Activated B cell treated with CpG ODN at 0.5 μM for 24 hours (primary cell): Measurements from ENCODE around the gene KCNJ9. TPM values are rescaled to one million over a fixed set of nuclear protein-coding genes. Genes with fewer than 3 reads are reported as not detected.

Source experiments
- total RNA-seq: library from RNA; stranded (reverse); gene quantifications from 2 replicates; pipeline ENCODE4 v1.2.3, GENCODE V29; 2022

The KCNJ9 gene
- total RNA-seq, 1 donor from 2014 or later, result not detected

Other genes starting within 250 kb of the KCNJ9 start
- not detected in 2 replicates for gene VSIG8, start 218.9 kb upstream of the KCNJ9 start, total RNA-seq
- 1.2 and 1.8 TPM in 2 replicates for gene CFAP45, start 181.4 kb upstream of the KCNJ9 start, total RNA-seq
- 327 and 364 TPM in 2 replicates for gene TAGLN2, start 156.0 kb upstream of the KCNJ9 start, total RNA-seq
- gene IGSF9, start 135.9 kb upstream of the KCNJ9 start, total RNA-seq, result not detected in 2 replicates
- not detected in 2 replicates for gene SLAMF9, start 127.3 kb upstream of the KCNJ9 start, total RNA-seq
- gene PIGM, start 49.5 kb upstream of the KCNJ9 start, total RNA-seq, result 4.5 and 5.3 TPM in 2 replicates
- gene KCNJ10, start 11.4 kb upstream of the KCNJ9 start, total RNA-seq, result not detected in 2 replicates
- gene IGSF8, start 17.1 kb downstream of the KCNJ9 start, total RNA-seq, result 25.4 and 27.9 TPM in 2 replicates
- gene ATP1A2, start 34.2 kb downstream of the KCNJ9 start, total RNA-seq, result not detected in 2 replicates
- not detected in 2 replicates for gene ATP1A4, start 70.1 kb downstream of the KCNJ9 start, total RNA-seq
- gene CASQ1, start 109.0 kb downstream of the KCNJ9 start, total RNA-seq, result not detected in 2 replicates
- gene PEA15, start 123.8 kb downstream of the KCNJ9 start, total RNA-seq, result 107 and 111 TPM in 2 replicates
- gene DCAF8, start 181.0 kb downstream of the KCNJ9 start, total RNA-seq, result 155 and 172 TPM in 2 replicates
- gene PEX19, start 203.6 kb downstream of the KCNJ9 start, total RNA-seq, result 43.7 and 50.3 TPM in 2 replicates